ENCODE measurements around the gene DTYMK.

GRCh38 chr2:241627675-241628074 lies 58.9 kb downstream of the DTYMK start:
- TF ChIP-seq ESRRA (CRISPR knock-in tag; IDR thresholded peaks at IDR 0.05; ENCODE audit: borderline replicate concordance) (no peak), MAX (CRISPR knock-in tag; IDR thresholded peaks at IDR 0.05) (no peak), ZBTB43 (CRISPR knock-in tag; IDR thresholded peaks at IDR 0.05) (no peak), CTCF (IDR thresholded peaks at IDR 0.05) (no peak), AFF4 (CRISPR knock-in tag; IDR thresholded peaks at IDR 0.05; ENCODE audit: borderline replicate concordance) (no peak), TCF7 (CRISPR knock-in tag; IDR thresholded peaks at IDR 0.05; ENCODE audit: low read depth) (no peak)
